HCT116 (cell line): Measurements from ENCODE around the gene MOB2. TPM values are rescaled to one million over a fixed set of nuclear protein-coding genes. Genes with fewer than 3 reads are reported as not detected.

ENCODE experiments used
- ATAC-seq: fragments of 200-7000 bp; cut with Tn5 transposase; 2 replicates; pipeline ENCODE4 v1.9.1; 2020; ENCODE audit warnings: mild to moderate bottlenecking, moderate library complexity
- BruUV-seq: library from RNA; stranded (reverse); fragments of 400-500 nt; replicated peaks from 2 replicates; lab custom pipeline; 2021; lab: Mats Ljungman, UMichigan
- CTCF ChIA-PET: fragments of 300-600 bp; sonication (Branson Sonifier 250); formaldehyde crosslinking; loops from one replicate; lab custom pipeline; 2021; ENCODE audit warnings: antibody characterized with exemption; lab: Charles Lee
- POLR2A ChIA-PET: fragments of 300-600, 350-600 bp; sonication (Branson Sonifier 250); formaldehyde crosslinking; loops from one replicate; lab custom pipeline; 2021; ENCODE audit warnings: antibody characterized with exemption; lab: Charles Lee
- RAD21 ChIA-PET, 2 experiments: fragments of 300-600 bp; sonication (Branson Sonifier 250); formaldehyde crosslinking; loops; one replicate each; lab custom pipeline; 2023; ENCODE audit warnings: low total read pairs in 2 of 2; ENCODE audit not compliant: uncharacterized antibody in 2 of 2, unreplicated experiment in 2 of 2, low non-redundant PET in 1 of 2; lab: Charles Lee
- DNase-seq: peaks from one replicate; pipeline ENCODE4 v3.0.0-alpha.2; 2010; ENCODE audit warnings: low read depth, low spot score
- H2AFZ ChIP-seq: fragments of 200-600 bp; shearing (Covaris generic), sonication (generic); 2 replicates; pipeline ENCODE4 v1.6.1; 2017; ENCODE audit warnings: low read depth, mixed run types, mixed read lengths, antibody characterized with exemption, low read length; ENCODE audit not compliant: poor library complexity, severe bottlenecking
- H3K27ac ChIP-seq: 2 replicates; pipeline ENCODE4 v1.5.1; 2012; ENCODE audit warnings: low read depth, low read length
- H3K27me3 ChIP-seq: fragments of 200-600 bp; sonication (generic); 2 replicates; pipeline ENCODE4 v1.6.1; 2016; ENCODE audit warnings: mixed run types, low read length, mixed read lengths; ENCODE audit not compliant: insufficient read depth
- H3K36me3 ChIP-seq, 2 experiments: fragments of 200-500 bp in 1 of 2; fragments of 200-600 bp in 1 of 2; sonication (Bioruptor generic) in 1 of 2; sonication (generic) in 1 of 2; 2 replicates each; pipeline versions ENCODE4 v1.5.1 to v1.6.1; 2014 to 2016; ENCODE audit warnings: low read length in 2 of 2, inconsistent platforms in 1 of 2, mixed read lengths in 1 of 2, mixed run types in 1 of 2; ENCODE audit not compliant: insufficient read depth in 2 of 2, control insufficient read depth in 1 of 2
- H3K4me1 ChIP-seq, 2 experiments: fragments of 200-600 bp in 1 of 2; sonication (generic) in 1 of 2; 2 replicates each; pipeline versions ENCODE4 v1.5.1 to v1.6.1; 2012 to 2017; ENCODE audit warnings: low read length in 2 of 2, inconsistent platforms in 1 of 2, mild to moderate bottlenecking in 1 of 2, mixed read lengths in 1 of 2, mixed run types in 1 of 2, moderate library complexity in 1 of 2; ENCODE audit not compliant: insufficient read depth in 2 of 2, control insufficient read depth in 1 of 2
- H3K4me2 ChIP-seq: fragments of 200-600 bp; sonication (generic); 2 replicates; pipeline ENCODE4 v1.6.1; 2017; ENCODE audit warnings: mixed run types, low read length, mixed read lengths
- H3K4me3 ChIP-seq, 2 experiments: fragments of 200-600 bp in 1 of 2; sonication (generic) in 1 of 2; replicated peaks in 1 of 2; 2 replicates each; pipeline ENCODE4 v1.5.1; 2011 to 2016; ENCODE audit warnings: low read length in 2 of 2, control low read depth in 1 of 2, low read depth in 1 of 2, mild to moderate bottlenecking in 1 of 2, mixed read lengths in 1 of 2, mixed run types in 1 of 2
- H3K79me2 ChIP-seq: fragments of 200-600 bp; sonication (generic); 2 replicates; pipeline ENCODE4 v1.6.1; 2017; ENCODE audit warnings: mild to moderate bottlenecking, mixed run types, low read length, moderate library complexity, mixed read lengths; ENCODE audit not compliant: insufficient read depth
- H3K9ac ChIP-seq: fragments of 200-600 bp; sonication (generic); 2 replicates; pipeline ENCODE4 v1.6.1; 2016; ENCODE audit warnings: low read length, mixed read lengths
- H3K9me2 ChIP-seq: fragments of 200-600 bp; sonication (generic), shearing (Covaris generic); 2 replicates; pipeline ENCODE4 v1.6.1; 2017; ENCODE audit warnings: mixed run types, mild to moderate bottlenecking, moderate library complexity; ENCODE audit not compliant: insufficient read depth
- H3K9me3 ChIP-seq, 2 experiments: fragments of 200-500 bp in 1 of 2; fragments of 200-600 bp in 1 of 2; sonication (Bioruptor generic) in 1 of 2; sonication (generic) in 1 of 2; 2 replicates each; pipeline ENCODE4 v1.6.1; 2014 to 2017; ENCODE audit warnings: low read length in 2 of 2, mixed read lengths in 2 of 2, inconsistent platforms in 1 of 2, low read depth in 1 of 2, mild to moderate bottlenecking in 1 of 2, mixed run types in 1 of 2, moderate library complexity in 1 of 2; ENCODE audit not compliant: control insufficient read depth in 1 of 2, insufficient read depth in 1 of 2
- H4K20me1 ChIP-seq: fragments of 200-600 bp; sonication (generic), shearing (Covaris generic); 2 replicates; pipeline ENCODE4 v1.6.1; 2017; ENCODE audit warnings: mixed run types, mild to moderate bottlenecking, moderate library complexity; ENCODE audit not compliant: insufficient read depth
- ELF1 ChIP-seq: IDR thresholded peaks from 2 replicates; pipeline ENCODE4 v1.6.1; 2012; ENCODE audit warnings: low read depth, borderline replicate concordance
- EZH2phosphoT487 ChIP-seq: fragments of 200-600 bp; IDR thresholded peaks from 2 replicates; pipeline ENCODE4 v1.6.1; 2018; ENCODE audit warnings: antibody characterized with exemption, borderline replicate concordance
- FOSL1 ChIP-seq: IDR thresholded peaks from 2 replicates; pipeline ENCODE4 v1.6.1; 2012; ENCODE audit warnings: low read depth
- JUND ChIP-seq: IDR thresholded peaks from 2 replicates; pipeline ENCODE4 v1.6.1; 2012
- RAD21 ChIP-seq: IDR thresholded peaks from 2 replicates; pipeline ENCODE4 v1.6.1; 2012; ENCODE audit warnings: low read depth, mild to moderate bottlenecking
- SP1 ChIP-seq: IDR thresholded peaks from 2 replicates; pipeline ENCODE4 v1.6.1; 2012; ENCODE audit warnings: low read depth
- TCF7L2 ChIP-seq: IDR thresholded peaks from 2 replicates; pipeline ENCODE4 v1.7.0; 2011; ENCODE audit warnings: borderline replicate concordance, inconsistent platforms; ENCODE audit not compliant: insufficient read depth, insufficient read length; ENCODE audit errors: extremely low read depth
- intact Hi-C: fragments of 100-400 bp; cut with micrococcal nuclease; formaldehyde crosslinking; loops from 2 replicates; pipeline ENCODE4 v1.10.0; 2022
- total RNA-seq: library from RNA; stranded (reverse); gene quantifications from one replicate; pipeline ENCODE4 v1.2.1, GENCODE V29; 2021; ENCODE audit not compliant: unreplicated experiment
- TF ChIP-seq, protein P1 (sequence below), 3 experiments: fragments of 200-600 bp in 1 of 3; sonication (generic) in 1 of 3; IDR thresholded peaks in 2 of 3; conservative IDR thresholded peaks in 1 of 3; 2 replicates each; pipeline ENCODE4 v1.5.1; 2012 to 2017; ENCODE audit warnings: low read depth in 2 of 3, low read length in 2 of 3, antibody characterized with exemption in 1 of 3, borderline replicate concordance in 1 of 3, control low read depth in 1 of 3, mild to moderate bottlenecking in 1 of 3, mixed read lengths in 1 of 3, mixed run types in 1 of 3, moderate library complexity in 1 of 3; ENCODE audit not compliant: insufficient read depth in 1 of 3

The MOB2 gene
- total RNA-seq, 1 experiment from 2014 or later: 25.7 TPM

DNA sequence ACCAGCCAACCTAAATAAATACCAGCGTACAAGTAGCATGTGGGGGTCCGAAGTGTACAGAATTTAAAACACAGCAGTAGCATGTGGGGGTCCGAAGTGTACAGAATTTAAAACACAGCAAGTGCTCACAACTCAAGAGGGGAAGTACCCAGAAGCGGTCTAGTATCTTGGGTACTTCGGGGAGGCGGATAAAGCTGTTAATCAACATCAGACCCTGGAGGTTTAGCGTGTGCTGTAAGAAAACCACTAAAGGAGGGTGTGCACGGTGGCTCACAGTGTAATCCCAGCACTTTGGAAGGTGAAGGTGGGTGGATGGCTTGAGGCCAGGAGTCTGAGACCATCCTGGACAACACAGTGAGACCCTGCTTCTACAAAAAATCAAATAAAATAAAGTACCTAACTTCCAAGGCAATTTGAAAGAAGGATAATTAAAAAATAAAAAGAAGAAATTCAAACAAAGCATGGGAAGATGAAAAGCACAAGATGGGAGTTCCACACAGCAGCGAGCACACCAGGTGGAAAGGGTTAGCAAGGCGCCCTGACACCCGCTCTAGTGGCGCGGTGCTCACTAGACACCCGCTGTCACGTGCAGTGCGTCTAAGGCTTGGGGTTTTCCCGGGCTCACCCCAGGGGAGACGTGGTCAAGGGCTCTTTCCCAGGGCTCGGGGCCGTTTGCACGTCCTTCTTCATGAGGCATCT lies 35.0 kb upstream of the MOB2 start:
- H4K20me1 ChIP-seq: no peaks in the 10 kb centered on the region
- POLR2A ChIA-PET: no interaction called here
- no peaks in the 10 kb centered on the region for H3K9me2 ChIP-seq
- H2AFZ ChIP-seq: no peak overlapping the region
- H3K9me3 ChIP-seq: no peaks in the 10 kb centered on the region
- H3K4me3 ChIP-seq: no peak overlapping the region
- ATAC-seq: no peak
- no peak overlapping the region for H3K27ac ChIP-seq
- no peaks in the 10 kb centered on the region for H3K4me1 ChIP-seq
- H3K36me3 ChIP-seq: no peaks in the 10 kb centered on the region
- BruUV-seq: no TSS peak
- H3K27me3 ChIP-seq: no peaks in the 10 kb centered on the region
- H3K9ac ChIP-seq: no peak overlapping the region
- CTCF ChIA-PET: no interaction called here
- H3K79me2 ChIP-seq: peaks cover 10% of the 10 kb centered on the region
- RAD21 ChIA-PET: no interaction called here
- intact Hi-C loops: no loop called here
- DNase-seq: no peak
- no peak overlapping the region for H3K4me2 ChIP-seq
- TF ChIP-seq RAD21 (no peak), JUND (no peak), ELF1 (no peak), EZH2phosphoT487 (no peak), SP1 (no peak), FOSL1 (no peak)

DNA sequence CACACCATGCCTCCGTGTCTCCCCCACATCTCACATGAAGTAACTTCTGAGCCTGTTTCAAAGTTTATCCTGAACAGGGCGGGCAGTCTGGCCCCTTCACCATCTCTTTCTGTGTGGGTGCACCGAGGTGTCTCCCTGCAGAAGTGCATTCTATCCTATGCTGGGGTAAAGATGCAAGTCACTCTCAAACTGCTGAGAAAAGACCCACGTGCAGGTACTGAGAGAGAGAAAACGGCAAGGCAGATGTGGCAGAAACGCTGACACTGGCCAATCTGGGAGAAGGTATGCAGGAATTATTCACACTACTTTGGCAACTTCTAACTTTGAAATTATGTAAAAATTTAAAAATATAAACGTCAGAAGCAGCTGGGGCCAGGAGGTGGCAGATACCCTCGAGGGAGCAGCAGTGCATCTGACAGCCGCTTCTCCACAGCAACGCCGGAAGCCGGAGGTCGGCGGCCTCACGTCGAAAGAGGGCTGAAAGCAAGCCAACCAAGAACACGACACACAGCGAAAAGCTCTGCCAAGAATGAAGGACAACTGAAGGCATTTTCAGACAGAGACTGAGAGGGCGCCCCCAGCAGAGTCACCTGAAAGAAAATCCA lies 34.2 kb upstream of the MOB2 start:
- POLR2A ChIA-PET: no interaction called here
- TF ChIP-seq JUND (no peak), TCF7L2 (no peak)
- TF ChIP-seq, protein P1, sequence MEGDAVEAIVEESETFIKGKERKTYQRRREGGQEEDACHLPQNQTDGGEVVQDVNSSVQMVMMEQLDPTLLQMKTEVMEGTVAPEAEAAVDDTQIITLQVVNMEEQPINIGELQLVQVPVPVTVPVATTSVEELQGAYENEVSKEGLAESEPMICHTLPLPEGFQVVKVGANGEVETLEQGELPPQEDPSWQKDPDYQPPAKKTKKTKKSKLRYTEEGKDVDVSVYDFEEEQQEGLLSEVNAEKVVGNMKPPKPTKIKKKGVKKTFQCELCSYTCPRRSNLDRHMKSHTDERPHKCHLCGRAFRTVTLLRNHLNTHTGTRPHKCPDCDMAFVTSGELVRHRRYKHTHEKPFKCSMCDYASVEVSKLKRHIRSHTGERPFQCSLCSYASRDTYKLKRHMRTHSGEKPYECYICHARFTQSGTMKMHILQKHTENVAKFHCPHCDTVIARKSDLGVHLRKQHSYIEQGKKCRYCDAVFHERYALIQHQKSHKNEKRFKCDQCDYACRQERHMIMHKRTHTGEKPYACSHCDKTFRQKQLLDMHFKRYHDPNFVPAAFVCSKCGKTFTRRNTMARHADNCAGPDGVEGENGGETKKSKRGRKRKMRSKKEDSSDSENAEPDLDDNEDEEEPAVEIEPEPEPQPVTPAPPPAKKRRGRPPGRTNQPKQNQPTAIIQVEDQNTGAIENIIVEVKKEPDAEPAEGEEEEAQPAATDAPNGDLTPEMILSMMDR (IDR thresholded peaks at IDR 0.05 in 2 of 3, conservative IDR thresholded peaks at IDR 0.05 in 1 of 3; ENCODE audit: borderline replicate concordance in 1 of 3, insufficient read depth in 1 of 3, low read depth in 2 of 3, low read length in 2 of 3): no peak
- TF ChIP-seq, all 23 proteins: peak for 0
- DNase-seq (no peak), ATAC-seq (no peak)
- Histone ChIP-seq H3K27me3 (no peaks in the 10 kb centered on the region), H3K9ac (no peak overlapping the region), H4K20me1 (no peaks in the 10 kb centered on the region), H2AFZ (no peak overlapping the region), H3K27ac (no peak overlapping the region), H3K9me2 (no peaks in the 10 kb centered on the region), H3K4me1 (no peaks in the 10 kb centered on the region), H3K79me2 (peaks cover 11% of the 10 kb centered on the region), H3K36me3 (no peaks in the 10 kb centered on the region), H3K9me3 (no peaks in the 10 kb centered on the region), H3K4me2 (no peak overlapping the region), H3K4me3 (no peak overlapping the region)
- intact Hi-C loops: no loop called here
- RAD21 ChIA-PET: no interaction called here
- CTCF ChIA-PET: no interaction called here
- BruUV-seq: no TSS peak
